HCEC 1CT (cell line): ENCODE data around the gene EIF5A.

Source experiments
- DNase-seq: peaks from one replicate; pipeline ENCODE4 v3.0.0-alpha.2; 2017

Gene EIF5A

GRCh38 chr17:7289256-7290032 is 18.0 kb upstream of the EIF5A start:
- DNase-seq, result no peak

- no peak for DNase-seq
Measured at GRCh38 chr17:7290166-7290565, 17.3 kb upstream of the EIF5A start.

- DNase-seq, result no peak
Measured at GRCh38 chr17:7290685-7291084, 16.7 kb upstream of the EIF5A start.

- no peak for DNase-seq
Measured at GRCh38 chr17:7292194-7292593, 15.2 kb upstream of the EIF5A start.

GRCh38 chr17:7292729-7293128 is 14.7 kb upstream of the EIF5A start:
- DNase-seq, result no peak

GRCh38 chr17:7293159-7293558 is 14.3 kb upstream of the EIF5A start:
- DNase-seq, result no peak

GRCh38 chr17:7293816-7294613 is 13.4 kb upstream of the EIF5A start:
- DNase-seq, result no peak

- DNase-seq, result no peak
Measured at GRCh38 chr17:7294614-7295153, 12.7 kb upstream of the EIF5A start, which contains the start of gene YBX2. Gene YBX2, minus strand, starts transcription at chr17:7294639. Its CDS starts 139 bp downstream, at chr17:7294500.

- DNase-seq, result no peak
Measured at GRCh38 chr17:7295230-7296180, 11.9 kb upstream of the EIF5A start.

- DNase-seq, result peak; percentile 73
Measured at GRCh38 chr17:7296189-7296861, 11.1 kb upstream of the EIF5A start.

- DNase-seq, result no peak
Measured at GRCh38 chr17:7304179-7304578, 3.2 kb upstream of the EIF5A start.

- peak; percentile 47 for DNase-seq
Measured at GRCh38 chr17:7307686-7308624, 527 bp downstream of the EIF5A start.

- DNase-seq, result peak; percentile 70
Measured at GRCh38 chr17:7308625-7309433, 1.4 kb downstream of the EIF5A start.

GRCh38 chr17:7309628-7310027 is 2.2 kb downstream of the EIF5A start:
- DNase-seq, result no peak

GRCh38 chr17:7311110-7311705 is 3.8 kb downstream of the EIF5A start:
- no peak for DNase-seq

GRCh38 chr17:7312432-7313087 is 5.1 kb downstream of the EIF5A start:
- no peak for DNase-seq

GRCh38 chr17:7313088-7313889 is 5.9 kb downstream of the EIF5A start:
- no peak for DNase-seq
